IgD-negative memory B cell (primary cell): Measurements from ENCODE around the gene TBC1D2. TPM values are rescaled to one million over a fixed set of nuclear protein-coding genes. Genes with fewer than 3 reads are reported as not detected.

Experiments used
- polyA plus RNA-seq: library from polyadenylated mRNA; unstranded; fragments of 300-500 nt; fragmentation: Illumina TruSeq; gene quantifications from one replicate; pipeline ENCODE4 v1.2.3, GENCODE V29; 2021

Gene TBC1D2
- polyA plus RNA-seq, 1 donor from 2014 or later: 5.3 TPM

Other genes starting within 250 kb of the TBC1D2 start
- 26.9 TPM for gene NANS, start 198.9 kb downstream of the TBC1D2 start, polyA plus RNA-seq
- 43.0 TPM for gene TRIM14, start 136.4 kb downstream of the TBC1D2 start, polyA plus RNA-seq
- gene CORO2A, start 63.0 kb downstream of the TBC1D2 start, polyA plus RNA-seq: 4.2 TPM